HL-60 (cell line): ENCODE data around the gene PSMA7.

ENCODE experiments used
- DNase-seq, 2 experiments: peaks; one replicate each; pipeline ENCODE4 v3.0.0-alpha.2; 2010 to 2020; ENCODE audit warnings: low read depth in 1 of 2, low spot score in 1 of 2
- H3K27ac ChIP-seq: fragments of 250-450 bp; sonication (Bioruptor Pico); replicated peaks from 2 replicates; pipeline ENCODE4 v1.5.1; 2020; ENCODE audit warnings: mild to moderate bottlenecking, moderate library complexity
- H3K27me3 ChIP-seq: fragments of 250-450 bp; sonication (Bioruptor Pico); 2 replicates; pipeline ENCODE4 v1.5.1; 2021; ENCODE audit warnings: mild to moderate bottlenecking, moderate library complexity; ENCODE audit not compliant: insufficient read depth, poor library complexity, severe bottlenecking
- H3K4me3 ChIP-seq: replicated peaks from 2 replicates; pipeline ENCODE4 v1.5.1; 2011; ENCODE audit warnings: mild to moderate bottlenecking, control low read depth, low read length; ENCODE audit not compliant: insufficient read depth
- GABPA ChIP-seq: IDR thresholded peaks from 2 replicates; pipeline ENCODE4 v1.6.1; 2012; ENCODE audit warnings: low read depth
- POLR2AphosphoS5 ChIP-seq: IDR thresholded peaks from 2 replicates; pipeline ENCODE4 v1.6.1; 2012; ENCODE audit warnings: low read depth
- SPI1 ChIP-seq: IDR thresholded peaks from 2 replicates; pipeline ENCODE4 v1.6.1; 2012; ENCODE audit warnings: low read depth, mild to moderate bottlenecking, borderline replicate concordance
- TF ChIP-seq, protein P1 (sequence below): IDR thresholded peaks from 2 replicates; pipeline ENCODE4 v1.6.1; 2012; ENCODE audit warnings: low read depth; ENCODE audit not compliant: insufficient replicate concordance
- TF ChIP-seq, protein P2 (sequence below): IDR thresholded peaks from one replicate; pipeline ENCODE4 v1.5.1; 2011; ENCODE audit warnings: low read length, control low read depth, inconsistent platforms; ENCODE audit not compliant: insufficient read depth

Gene PSMA7

DNA sequence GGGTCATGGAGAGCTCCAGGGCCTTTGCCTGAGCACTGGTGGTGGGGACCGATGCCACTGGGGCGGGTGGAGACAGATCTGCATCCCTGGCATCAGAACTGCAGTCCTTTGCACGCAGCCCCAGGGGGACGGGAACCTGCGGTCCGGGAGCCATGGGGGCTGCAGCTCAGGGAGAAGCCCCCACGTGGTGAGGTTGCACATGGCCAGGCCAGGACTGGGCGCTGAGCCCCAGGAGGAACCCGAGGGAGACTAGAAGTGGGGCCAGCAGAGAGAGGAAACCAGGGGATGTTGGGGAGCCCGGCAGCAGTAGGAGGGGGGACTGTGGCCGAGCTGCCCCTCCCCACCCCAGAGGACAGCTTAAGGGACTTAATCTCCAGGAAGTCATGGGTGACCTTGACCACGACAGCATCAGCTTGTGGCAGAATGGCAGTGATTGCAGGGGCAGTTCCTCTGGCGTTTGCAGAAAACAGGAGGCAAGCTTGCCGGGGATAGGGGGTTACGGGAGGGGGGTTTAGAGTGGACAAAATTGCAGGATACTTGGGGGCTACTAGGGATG, 38.9 kb downstream of the PSMA7 start:
- Histone ChIP-seq H3K4me3 (no peak overlapping the region), H3K27me3 (no peaks in the 10 kb centered on the region), H3K27ac (no peak overlapping the region)
- TF ChIP-seq, protein P1, sequence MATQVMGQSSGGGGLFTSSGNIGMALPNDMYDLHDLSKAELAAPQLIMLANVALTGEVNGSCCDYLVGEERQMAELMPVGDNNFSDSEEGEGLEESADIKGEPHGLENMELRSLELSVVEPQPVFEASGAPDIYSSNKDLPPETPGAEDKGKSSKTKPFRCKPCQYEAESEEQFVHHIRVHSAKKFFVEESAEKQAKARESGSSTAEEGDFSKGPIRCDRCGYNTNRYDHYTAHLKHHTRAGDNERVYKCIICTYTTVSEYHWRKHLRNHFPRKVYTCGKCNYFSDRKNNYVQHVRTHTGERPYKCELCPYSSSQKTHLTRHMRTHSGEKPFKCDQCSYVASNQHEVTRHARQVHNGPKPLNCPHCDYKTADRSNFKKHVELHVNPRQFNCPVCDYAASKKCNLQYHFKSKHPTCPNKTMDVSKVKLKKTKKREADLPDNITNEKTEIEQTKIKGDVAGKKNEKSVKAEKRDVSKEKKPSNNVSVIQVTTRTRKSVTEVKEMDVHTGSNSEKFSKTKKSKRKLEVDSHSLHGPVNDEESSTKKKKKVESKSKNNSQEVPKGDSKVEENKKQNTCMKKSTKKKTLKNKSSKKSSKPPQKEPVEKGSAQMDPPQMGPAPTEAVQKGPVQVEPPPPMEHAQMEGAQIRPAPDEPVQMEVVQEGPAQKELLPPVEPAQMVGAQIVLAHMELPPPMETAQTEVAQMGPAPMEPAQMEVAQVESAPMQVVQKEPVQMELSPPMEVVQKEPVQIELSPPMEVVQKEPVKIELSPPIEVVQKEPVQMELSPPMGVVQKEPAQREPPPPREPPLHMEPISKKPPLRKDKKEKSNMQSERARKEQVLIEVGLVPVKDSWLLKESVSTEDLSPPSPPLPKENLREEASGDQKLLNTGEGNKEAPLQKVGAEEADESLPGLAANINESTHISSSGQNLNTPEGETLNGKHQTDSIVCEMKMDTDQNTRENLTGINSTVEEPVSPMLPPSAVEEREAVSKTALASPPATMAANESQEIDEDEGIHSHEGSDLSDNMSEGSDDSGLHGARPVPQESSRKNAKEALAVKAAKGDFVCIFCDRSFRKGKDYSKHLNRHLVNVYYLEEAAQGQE: no peak
- TF ChIP-seq, protein P2, sequence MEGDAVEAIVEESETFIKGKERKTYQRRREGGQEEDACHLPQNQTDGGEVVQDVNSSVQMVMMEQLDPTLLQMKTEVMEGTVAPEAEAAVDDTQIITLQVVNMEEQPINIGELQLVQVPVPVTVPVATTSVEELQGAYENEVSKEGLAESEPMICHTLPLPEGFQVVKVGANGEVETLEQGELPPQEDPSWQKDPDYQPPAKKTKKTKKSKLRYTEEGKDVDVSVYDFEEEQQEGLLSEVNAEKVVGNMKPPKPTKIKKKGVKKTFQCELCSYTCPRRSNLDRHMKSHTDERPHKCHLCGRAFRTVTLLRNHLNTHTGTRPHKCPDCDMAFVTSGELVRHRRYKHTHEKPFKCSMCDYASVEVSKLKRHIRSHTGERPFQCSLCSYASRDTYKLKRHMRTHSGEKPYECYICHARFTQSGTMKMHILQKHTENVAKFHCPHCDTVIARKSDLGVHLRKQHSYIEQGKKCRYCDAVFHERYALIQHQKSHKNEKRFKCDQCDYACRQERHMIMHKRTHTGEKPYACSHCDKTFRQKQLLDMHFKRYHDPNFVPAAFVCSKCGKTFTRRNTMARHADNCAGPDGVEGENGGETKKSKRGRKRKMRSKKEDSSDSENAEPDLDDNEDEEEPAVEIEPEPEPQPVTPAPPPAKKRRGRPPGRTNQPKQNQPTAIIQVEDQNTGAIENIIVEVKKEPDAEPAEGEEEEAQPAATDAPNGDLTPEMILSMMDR: no peak
- TF ChIP-seq SPI1 (no peak), POLR2AphosphoS5 (no peak), GABPA (no peak)
- no peak for DNase-seq

DNA sequence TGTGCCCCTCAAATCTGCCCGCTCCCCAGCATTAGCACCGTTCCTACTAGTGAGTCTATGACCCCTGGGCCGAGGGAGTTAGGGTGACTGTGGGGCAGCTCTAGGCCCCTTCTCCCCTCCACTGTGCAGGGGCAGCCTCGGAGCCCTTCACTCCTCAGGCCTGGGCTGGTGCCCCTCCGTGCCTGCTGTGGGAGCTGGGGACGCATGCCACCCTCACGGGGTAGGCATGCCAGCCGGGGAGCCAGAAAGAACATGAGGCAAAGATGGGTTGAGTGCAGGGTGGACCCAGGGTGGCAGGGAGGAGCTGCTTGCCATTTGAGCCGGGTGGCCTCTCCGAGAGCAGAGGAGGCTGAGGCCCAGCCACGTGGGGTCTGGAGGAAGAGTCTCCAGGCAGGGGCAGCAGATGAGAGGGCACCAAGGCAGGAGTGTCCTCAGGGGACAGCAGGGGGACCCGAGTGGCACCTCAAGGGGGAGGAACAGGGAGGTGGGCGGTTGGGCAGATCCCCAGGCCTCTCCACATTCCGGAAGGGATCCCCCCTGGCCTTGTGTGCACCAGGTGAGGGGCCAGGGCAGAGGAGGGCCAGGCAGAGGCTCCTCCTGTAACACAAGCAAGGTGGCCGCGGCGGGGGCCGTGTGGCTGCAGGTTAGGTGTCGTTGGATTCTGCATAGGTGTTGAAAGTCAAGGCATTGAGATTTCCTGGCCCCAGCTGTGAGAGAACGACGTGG, 39.5 kb downstream of the PSMA7 start:
- DNase-seq: no peak
- H3K27ac ChIP-seq: no peak overlapping the region
- TF ChIP-seq, protein P2: no peak
- TF ChIP-seq SPI1: no peak
- no peak for TF ChIP-seq GABPA
- TF ChIP-seq POLR2AphosphoS5: no peak
- TF ChIP-seq, protein P1: no peak
- H3K27me3 ChIP-seq: no peaks in the 10 kb centered on the region
- H3K4me3 ChIP-seq: no peak overlapping the region

DNA sequence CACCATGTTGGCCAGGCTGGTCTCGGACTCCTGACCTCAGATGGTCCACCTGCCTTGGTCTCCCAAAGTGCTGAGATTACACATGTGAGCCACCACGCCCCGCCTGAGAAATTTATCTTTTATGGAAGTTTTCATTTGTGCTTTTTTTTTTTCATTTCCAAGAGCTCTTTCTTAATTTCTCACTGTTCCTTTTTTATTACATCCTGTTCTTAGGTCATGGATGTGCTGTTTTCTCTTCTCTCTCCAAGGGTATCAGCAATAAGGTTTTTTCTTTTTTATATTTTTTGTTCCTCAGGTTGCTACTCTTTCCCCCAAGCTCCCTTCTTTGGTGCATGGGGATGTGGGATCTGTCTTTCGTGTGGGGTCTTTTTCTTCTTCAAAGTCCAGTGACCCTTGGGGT, 42.1 kb downstream of the PSMA7 start:
- no peaks in the 10 kb centered on the region for H3K27me3 ChIP-seq
- H3K27ac ChIP-seq: no peak overlapping the region
- no peak for TF ChIP-seq GABPA
- no peak for DNase-seq
- no peak overlapping the region for H3K4me3 ChIP-seq

DNA sequence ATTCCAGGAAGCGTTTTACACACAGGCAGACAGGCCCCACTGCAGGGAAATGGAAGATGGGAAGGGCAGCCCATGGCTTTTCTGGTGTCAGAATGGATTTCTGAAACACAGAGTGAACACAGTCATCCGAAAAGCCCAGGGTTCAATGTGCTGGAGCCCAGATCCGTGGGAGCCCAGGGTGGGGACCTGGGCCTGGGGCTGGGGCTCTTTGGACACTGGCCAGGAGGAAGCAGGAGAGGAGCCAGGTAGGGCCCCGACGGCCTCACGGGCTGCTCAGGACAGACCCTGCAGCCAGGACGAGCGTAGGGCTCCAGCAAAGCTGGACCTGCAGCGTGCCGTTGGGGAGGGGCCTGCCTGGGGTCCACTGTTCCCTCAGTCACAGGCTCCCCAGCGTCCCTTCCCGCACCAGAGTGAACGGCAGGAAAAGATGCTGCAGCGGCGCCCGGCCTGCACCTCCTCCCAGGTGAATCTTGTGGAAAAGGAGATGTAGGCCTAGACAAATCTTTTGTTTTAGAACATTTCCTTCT, 45.2 kb downstream of the PSMA7 start:
- Histone ChIP-seq H3K4me3 (no peak overlapping the region), H3K27ac (no peak overlapping the region), H3K27me3 (no peaks in the 10 kb centered on the region)
- TF ChIP-seq SPI1: no peak
- no peak for TF ChIP-seq POLR2AphosphoS5
- TF ChIP-seq, protein P1: no peak
- TF ChIP-seq, protein P2: no peak
- TF ChIP-seq GABPA: no peak
- no peak for DNase-seq
